ENCODE results near the gene TBC1D21.

Gene TBC1D21, protein sequence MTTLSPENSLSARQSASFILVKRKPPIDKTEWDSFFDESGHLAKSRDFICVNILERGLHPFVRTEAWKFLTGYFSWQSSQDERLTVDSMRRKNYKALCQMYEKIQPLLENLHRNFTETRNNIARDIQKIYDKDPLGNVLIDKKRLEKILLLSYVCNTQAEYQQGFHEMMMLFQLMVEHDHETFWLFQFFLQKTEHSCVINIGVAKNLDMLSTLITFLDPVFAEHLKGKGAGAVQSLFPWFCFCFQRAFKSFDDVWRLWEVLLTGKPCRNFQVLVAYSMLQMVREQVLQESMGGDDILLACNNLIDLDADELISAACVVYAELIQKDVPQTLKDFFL

GRCh38 chr15:73873456-73873855 is at the start of gene TBC1D21:
Gene TBC1D21, plus strand, starts transcription at chr15:73873564. Its CDS starts 146 bp downstream, at chr15:73873710.
- DNase-seq (ENCODE audit: low read depth) = no peak

DNA sequence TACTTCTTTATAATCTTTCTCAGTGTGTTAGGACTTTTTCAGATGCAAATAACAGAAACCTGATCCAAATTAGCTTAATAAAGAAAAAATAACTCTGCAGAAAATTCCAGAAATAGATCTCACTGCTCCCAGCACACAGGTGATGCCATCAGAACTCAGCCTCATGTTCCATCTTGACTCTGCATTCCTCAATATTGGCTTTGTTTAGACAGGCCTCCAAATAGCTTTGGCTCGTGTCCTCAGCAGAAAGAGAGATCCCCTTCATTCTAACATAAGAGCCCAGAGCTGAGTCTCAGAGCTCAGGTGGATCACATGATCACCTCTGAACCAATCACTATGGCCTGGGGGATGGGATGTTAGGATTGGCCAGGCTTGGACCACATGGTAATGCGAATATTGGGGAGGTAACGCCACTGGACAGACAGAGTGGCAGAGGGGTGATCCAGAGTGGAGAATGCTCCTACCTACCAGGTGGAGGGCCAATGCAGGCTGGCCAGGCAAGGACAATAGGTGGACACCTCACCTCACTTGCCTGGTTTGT is 46.6 kb upstream of the TBC1D21 start:
- DNase-seq (ENCODE audit: low read depth) = no peak

DNA sequence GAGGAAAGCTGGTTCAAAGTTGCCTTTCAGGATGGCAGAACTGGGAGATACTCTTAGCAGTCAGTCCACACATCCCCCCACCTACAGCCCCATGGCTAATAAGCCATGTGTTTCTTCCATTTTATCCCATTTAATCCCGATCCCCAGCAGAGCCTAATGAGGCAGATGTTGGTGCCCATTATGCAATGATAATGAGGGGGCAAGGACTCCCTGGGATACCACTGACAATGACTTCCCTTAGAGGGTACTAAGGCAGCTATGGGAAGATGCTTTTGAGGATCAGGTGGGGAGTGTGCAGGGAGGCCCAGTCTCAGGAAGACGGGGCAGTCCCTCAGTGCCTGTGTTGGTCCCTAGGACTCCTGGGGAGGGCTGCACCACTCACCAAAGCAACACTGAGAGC is 43.8 kb upstream of the TBC1D21 start:
- DNase-seq (ENCODE audit: low read depth) = no peak

DNA sequence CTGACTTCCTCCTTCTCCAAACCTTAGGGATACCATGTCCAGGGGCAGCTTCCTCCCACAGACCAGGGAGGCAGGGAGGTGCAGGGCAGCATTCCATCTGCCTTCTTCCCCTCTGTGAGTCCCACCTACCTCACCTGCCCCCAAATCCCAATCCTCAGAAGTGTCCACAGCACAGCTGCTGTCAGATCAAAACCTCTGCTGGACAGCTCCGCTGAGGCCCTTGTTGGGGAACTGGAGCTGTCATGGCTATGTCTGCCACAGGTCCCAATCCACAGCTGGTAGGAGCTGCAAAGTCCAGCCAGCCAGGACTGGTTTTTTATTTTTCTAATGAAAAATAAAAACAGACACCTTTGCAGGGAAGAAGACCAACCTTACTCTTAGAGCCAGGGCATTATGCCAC is 40.7 kb upstream of the TBC1D21 start:
- DNase-seq (ENCODE audit: low read depth) = no peak

- DNase-seq (ENCODE audit: low read depth) = no peak
Measured at GRCh38 chr15:73836845-73837244, 36.5 kb upstream of the TBC1D21 start.

- no peak for DNase-seq (ENCODE audit: low read depth)
Measured at GRCh38 chr15:73838831-73839426, 34.4 kb upstream of the TBC1D21 start.

DNA sequence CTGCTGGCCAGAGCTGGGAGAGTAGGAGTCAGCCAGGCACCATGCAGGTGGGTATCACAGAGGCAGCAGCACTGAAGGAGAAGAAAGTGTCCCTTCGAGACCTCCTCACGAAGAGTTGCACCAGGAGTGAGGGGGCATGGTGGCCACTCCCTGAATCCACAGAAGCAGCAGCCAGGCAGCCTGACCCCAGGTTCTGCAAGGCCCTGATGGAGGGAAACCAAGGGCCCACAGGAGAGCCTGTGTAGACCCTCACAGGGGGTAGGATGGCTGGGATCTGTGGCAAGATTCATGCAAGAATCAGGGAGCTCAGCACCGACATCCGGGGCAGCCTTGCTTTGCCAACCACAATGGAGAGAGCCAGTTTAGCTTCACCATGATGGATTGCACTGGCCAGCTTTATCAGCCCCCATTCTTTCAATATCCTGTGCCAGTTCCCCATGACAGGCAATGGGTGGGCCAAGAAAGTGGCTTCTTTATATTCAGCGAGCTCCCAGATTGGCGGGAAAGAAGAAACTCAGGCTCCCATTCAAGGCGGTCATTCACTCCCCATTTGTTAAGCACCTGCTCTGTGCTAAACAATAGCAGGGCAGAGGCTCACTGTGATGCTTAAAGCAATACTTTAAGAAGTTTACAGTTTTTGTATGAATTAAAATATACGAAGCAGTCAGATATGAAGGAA is 33.5 kb upstream of the TBC1D21 start:
- no peak for DNase-seq (ENCODE audit: low read depth)

- DNase-seq (ENCODE audit: low read depth) = no peak
Measured at GRCh38 chr15:73840771-73841170, 32.6 kb upstream of the TBC1D21 start.

GRCh38 chr15:73841756-73842725 is 31.3 kb upstream of the TBC1D21 start:
- no peak for DNase-seq (ENCODE audit: low read depth)

DNA sequence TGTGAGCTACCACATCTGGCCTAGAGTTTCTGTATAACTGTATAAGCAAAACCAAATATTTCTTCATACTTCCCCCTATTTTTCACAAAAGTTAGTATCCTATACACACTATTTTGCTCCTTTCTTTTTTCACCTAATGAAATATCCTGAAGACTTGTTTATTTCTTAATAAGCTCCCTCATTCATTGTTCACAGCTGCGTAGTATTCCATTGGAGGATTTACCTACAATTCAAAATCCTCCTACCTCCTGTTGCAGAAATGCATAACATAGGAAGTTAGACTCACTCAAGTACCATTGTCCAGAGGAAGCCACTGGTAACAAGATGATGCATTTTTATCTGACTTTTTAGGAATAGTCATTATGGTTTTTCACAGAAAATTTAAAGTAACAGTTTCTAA is 29.6 kb upstream of the TBC1D21 start:
- DNase-seq (ENCODE audit: low read depth) = no peak

DNA sequence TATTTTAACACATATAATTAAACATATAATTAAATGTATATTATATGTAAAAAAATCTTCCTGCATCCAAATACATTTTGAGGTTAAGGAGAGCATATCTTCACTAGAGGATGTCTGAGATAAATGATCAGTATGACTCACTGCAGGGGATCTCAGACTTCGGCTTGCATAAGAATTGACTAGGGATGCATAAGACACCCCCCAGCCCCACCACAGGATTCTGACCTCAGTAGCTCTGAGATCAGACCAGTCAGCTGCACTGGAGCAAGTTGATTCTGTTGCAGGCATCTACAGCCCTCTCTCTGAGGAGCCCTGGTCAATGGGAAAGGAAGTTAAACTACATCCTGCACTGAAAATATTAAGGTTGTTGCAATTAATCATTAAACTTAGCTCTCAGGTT is 29.0 kb upstream of the TBC1D21 start:
- no peak for DNase-seq (ENCODE audit: low read depth)

DNA sequence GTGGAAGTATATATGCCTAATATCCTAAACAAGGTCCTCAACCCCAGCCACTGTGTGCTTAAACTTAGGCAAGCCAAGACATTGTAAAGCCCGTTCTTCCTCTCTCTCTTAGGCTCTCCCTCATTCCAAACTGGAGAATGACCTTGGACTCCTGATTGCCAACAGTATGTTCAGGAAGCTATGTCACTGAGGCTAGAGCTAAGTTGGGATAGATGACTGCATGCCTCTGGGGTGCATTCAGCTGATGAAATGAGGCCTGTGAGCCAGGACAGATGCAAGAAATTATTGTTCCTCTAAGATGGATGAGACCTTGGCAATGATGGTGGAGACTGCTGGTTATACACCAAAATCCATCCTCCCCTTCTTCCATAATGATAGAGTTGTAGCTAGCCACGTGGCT is 27.9 kb upstream of the TBC1D21 start:
- DNase-seq (ENCODE audit: low read depth) = no peak

DNA sequence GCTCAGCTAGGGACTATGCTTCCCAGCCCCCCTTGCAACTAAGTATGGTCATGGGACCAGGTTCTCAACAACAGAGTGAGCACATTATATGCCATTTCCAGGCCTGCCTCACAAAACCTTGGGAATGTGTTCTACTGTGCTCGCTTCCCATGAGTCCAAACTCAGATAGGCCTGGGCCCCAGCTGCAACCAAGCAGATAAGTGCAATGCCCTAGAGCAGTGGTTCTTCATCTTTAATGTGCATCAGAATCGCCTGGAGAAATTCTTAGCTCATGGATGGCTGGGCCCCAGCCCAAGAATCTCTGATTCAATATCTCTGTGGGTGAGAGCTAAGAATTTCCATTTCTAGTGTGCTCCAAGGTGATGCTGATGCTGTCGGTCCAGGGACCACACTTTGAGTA is 27.5 kb upstream of the TBC1D21 start:
- DNase-seq (ENCODE audit: low read depth) = no peak

- DNase-seq (ENCODE audit: low read depth) = no peak
Measured at GRCh38 chr15:73849641-73850040, 23.7 kb upstream of the TBC1D21 start.

GRCh38 chr15:73850228-73850627 is 23.1 kb upstream of the TBC1D21 start:
- no peak for DNase-seq (ENCODE audit: low read depth)

- DNase-seq (ENCODE audit: low read depth) = peak; percentile 33
Measured at GRCh38 chr15:73851689-73852088, 21.7 kb upstream of the TBC1D21 start.

DNA sequence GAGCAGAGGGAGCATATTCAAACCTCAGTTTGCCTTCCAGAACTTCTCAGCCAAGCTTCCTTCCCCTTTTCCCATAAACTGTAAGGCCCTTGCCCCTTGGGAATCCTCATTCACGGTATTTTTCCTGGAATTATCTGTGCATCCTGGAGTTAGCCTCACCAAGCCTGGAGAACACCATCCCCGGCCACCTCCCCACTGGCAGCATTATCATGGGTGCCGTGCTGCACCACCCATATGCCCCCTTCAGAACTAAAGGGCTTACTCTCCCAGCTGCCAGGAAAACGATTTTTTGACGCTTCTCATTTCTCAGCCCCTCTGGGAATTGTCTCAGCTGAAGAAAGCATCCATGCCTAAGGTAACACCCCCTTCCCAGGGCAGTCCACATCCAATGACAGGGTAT is 20.9 kb upstream of the TBC1D21 start:
- no peak for DNase-seq (ENCODE audit: low read depth)

DNA sequence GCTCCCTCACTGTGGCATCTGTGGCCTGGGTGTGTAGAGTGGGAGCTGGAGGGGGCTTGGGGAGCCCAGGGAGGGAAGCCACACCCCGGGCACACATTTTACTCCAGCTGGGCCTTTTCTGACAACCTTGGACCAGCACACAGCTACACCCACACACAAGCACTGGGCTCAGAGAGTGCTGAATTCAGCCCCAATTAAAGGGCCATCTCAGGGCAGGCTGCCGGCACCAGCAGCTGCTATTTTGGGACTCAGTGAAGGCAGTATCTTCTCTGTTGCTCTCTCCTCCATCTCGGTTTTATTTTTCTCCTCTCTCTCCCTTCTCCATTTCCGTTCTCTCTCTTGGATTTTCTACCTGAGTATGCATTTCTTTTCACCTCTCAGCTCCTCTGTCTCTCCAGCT is 19.1 kb upstream of the TBC1D21 start:
- DNase-seq (ENCODE audit: low read depth) = no peak

- DNase-seq (ENCODE audit: low read depth) = no peak
Measured at GRCh38 chr15:73856458-73857192, 16.7 kb upstream of the TBC1D21 start.

DNA sequence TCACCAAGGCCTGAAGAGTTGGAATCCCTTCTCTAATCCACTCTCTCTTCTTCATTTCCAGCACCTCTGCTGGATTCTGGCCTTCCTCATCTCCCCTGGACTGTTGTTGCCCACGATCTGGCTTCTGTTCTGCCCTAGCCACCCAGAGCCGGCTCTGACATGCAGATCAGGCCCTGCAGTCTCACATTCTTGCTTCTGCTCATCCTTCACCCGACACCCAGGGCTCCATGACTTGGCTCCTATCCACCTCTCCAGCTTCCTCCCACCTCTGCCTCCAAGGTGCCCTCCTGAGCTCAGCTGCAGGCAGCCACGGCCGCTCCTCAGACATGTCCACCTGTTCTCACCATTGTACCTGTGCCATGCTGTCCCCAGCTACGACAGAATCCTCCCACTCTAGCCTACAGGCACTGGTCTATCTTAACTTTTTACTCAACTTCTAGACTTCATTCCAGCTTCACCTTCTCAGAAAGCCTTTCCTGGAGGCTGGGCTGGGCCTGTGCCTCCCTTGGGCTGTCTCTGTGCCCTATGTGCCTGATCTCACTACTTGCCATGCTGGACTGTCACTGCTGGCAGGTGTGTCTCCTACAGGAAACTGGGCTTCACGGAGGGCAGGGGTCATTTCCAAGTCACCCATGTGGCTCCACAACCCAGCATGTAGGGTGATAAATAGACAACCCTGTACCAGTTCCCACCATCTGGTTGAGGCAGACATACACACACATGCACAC is 16.0 kb upstream of the TBC1D21 start:
- DNase-seq (ENCODE audit: low read depth) = no peak

DNA sequence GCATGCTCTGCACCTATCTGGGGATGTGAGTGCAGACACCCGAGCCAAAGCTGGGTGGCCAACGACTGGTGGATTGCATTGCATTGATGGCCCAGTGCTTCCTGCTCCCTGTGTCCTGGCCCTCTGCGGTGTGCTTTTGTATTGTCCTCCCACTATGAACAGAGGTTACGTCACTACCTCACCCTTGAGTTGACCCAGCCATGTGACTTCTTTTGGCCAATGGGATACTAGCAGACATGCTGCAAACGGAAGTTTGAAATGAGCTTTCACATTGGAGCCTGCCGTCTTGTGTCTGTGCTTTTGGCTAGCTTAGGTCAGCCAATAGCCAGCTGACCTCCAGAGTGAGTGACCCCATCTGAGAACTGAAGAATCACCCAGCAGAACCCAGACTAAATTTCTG is 15.3 kb upstream of the TBC1D21 start:
- no peak for DNase-seq (ENCODE audit: low read depth)
